HG03064 (cell line): ENCODE data around the gene BNIP3.
"Not testable (repeated sequence)": the region's sequence is repeated elsewhere in the genome, so short reads cannot be mapped to it uniquely, and the experiment has no call there.

ENCODE experiments used
- ATAC-seq: cut with Tn5 transposase; IDR thresholded peaks from one replicate; pipeline ENCODE4 v1.9.1; 2021; ENCODE audit warnings: low read depth; ENCODE audit not compliant: unreplicated experiment

The BNIP3 gene

GRCh38 chr10:131959841-131960240 is 21.9 kb downstream of the BNIP3 start:
- ATAC-seq = no peak

DNA sequence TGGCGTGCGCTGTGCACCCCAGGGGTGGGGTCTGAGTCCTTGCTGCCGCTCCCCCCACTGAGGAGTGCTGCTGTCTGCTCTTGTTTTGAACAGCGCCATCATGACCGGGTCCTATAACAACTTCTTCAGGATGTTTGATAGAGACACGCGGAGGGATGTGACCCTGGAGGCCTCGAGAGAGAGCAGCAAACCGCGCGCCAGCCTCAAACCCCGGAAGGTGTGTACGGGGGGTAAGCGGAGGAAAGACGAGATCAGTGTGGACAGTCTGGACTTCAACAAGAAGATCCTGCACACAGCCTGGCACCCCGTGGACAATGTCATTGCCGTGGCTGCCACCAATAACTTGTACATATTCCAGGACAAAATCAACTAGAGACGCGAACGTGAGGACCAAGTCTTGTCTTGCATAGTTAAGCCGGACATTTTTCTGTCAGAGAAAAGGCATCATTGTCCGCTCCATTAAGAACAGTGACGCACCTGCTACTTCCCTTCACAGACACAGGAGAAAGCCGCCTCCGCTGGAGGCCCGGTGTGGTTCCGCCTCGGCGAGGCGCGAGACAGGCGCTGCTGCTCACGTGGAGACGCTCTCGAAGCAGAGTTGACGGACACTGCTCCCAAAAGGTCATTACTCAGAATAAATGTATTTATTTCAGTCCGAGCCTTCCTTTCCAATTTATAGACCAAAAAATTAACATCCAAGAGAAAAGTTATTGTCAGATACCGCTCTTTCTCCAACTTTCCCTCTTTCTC is 26.0 kb downstream of the BNIP3 start:
- no peak for ATAC-seq

- ATAC-seq = no peak
Observed at GRCh38 chr10:131954356-131954965, 27.3 kb downstream of the BNIP3 start.

- ATAC-seq = not testable (repeated sequence)
Observed at GRCh38 chr10:131949908-131950307, 31.8 kb downstream of the BNIP3 start.

- no peak for ATAC-seq
Observed at GRCh38 chr10:131949041-131949862, 32.5 kb downstream of the BNIP3 start.

GRCh38 chr10:131948501-131948900 is 33.2 kb downstream of the BNIP3 start:
- no peak for ATAC-seq

GRCh38 chr10:131947631-131948347 is 33.9 kb downstream of the BNIP3 start:
- no peak for ATAC-seq

GRCh38 chr10:131946880-131947279 is 34.8 kb downstream of the BNIP3 start:
- no peak for ATAC-seq

DNA sequence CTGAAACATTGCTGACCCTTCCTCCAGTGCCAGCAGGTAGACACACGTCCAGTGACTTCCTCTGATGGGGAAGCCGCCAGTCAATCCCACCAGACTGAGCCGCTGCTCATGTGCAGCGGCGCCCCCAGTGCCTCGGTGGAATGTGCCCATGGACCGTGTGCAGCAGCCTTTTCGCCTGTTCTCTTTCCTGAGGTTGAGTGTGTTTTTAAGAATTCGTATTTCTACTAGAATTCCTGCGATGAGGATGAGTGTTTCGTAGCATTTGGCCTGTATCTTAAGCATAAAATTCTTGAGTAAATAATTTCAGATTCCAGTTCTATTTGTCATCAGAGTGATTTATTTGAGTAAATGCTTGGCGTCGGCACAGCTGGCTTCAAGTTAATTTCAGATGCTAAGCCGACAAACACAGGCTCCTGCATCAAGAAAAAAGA is 35.4 kb downstream of the BNIP3 start:
- ATAC-seq = no peak

DNA sequence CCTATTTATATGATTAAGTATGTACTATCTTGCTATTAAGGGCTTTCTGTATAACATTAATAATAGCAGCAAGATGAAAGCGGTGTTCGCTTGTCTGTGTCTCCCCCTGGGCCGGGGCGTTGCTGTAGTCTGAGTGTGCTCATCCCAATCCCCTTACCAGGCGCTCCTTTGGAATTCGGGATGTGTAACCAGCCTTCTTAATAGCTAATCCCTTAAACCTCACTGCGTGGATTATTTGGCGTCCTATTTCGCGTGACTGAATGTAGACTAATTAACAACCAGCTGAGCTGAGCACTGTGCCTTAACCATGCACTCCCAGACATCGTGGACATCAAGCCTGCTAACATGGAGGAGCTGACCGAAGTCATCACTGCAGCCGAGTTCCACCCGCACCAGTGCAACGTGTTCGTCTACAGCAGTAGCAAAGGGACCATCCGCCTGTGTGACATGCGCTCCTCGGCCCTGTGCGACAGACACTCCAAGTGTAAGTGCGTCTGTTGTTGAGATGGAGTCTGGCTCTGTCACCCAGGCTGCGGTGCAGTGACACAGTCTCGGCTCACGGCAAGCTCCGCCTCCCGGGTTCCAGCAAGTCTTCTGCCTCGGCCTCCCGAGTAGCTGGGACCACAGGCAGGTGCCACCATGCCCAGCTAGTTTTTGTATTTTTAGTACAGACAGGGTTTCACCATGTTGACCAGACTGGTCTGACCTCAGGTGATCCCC is 36.6 kb downstream of the BNIP3 start:
- no peak for ATAC-seq

- no peak for ATAC-seq
Observed at GRCh38 chr10:131944412-131944811, 37.3 kb downstream of the BNIP3 start.

- no peak for ATAC-seq
Observed at GRCh38 chr10:131943021-131943814, 38.5 kb downstream of the BNIP3 start.

GRCh38 chr10:131942455-131942854 is 39.3 kb downstream of the BNIP3 start:
- no peak for ATAC-seq

DNA sequence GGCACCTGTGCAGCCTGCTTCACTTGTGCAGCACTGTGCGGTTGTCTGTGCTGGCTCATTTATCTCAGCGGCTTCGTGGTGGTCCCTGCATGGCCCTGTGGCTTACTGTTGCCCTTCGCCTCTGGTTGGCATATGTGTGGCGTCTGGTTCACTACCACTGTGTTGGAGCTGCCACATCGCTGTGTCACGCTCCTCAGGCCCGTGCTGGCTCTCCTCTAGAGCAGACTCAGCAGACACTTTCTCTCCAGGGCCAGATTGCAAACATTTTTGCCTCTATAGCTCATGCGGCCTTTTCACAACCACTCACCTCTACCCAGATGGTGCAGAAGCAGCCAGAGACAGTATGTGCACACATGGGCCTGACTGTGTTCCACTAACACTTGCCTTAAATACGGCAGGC is 43.0 kb downstream of the BNIP3 start:
- ATAC-seq = no peak

- ATAC-seq = no peak
Observed at GRCh38 chr10:131937836-131938235, 43.9 kb downstream of the BNIP3 start.

DNA sequence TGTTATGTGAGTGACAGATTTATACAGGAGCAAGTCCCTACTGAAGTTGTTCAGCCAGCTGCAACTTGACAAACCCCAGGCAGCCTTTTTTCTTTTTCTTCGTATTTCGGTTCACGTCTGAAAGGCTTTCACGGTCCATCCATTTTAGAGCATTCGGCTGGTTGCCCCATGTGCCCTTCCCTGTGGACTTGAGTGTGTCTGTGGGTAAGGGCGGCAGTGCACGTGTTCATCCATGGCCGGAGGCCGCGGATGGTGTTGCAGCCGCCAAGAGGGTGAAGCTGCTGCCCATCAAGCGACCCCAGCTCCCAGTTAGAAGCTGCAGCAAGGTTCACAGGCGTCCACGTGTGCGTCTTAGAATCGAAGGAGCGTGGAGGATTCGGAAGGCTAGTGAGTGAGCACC is 45.0 kb downstream of the BNIP3 start:
- ATAC-seq = no peak

- ATAC-seq = no peak
Observed at GRCh38 chr10:131936294-131936693, 45.4 kb downstream of the BNIP3 start.

GRCh38 chr10:131935260-131935659 is 46.5 kb downstream of the BNIP3 start:
- no peak for ATAC-seq

DNA sequence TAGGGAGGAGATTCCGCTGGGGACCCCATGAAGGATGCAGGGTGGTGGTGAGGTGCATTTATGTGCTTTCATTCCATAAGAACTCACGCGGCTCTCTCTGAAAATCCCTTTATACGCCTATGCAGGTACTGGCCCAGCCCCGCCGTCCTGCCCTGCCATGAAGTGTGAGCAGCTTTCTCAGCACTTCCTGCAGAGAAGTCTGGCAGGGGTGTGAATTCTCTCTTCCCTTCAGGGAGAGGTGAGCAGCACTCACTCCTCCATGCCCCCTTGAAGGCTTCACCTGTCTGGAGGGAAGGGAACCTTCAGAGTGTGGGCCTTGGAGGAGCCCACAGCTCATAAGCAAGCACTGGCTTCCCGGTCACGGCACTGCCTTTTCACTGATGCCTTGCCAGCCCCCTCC is 47.0 kb downstream of the BNIP3 start:
- no peak for ATAC-seq
